SU-DHL-6 (cell line): Measurements from ENCODE around the gene SPAG4.

Source experiments
- H2AFZ ChIP-seq: fragments of 200-600 bp; sonication (generic); 2 replicates; pipeline ENCODE4 v1.6.1; 2014; ENCODE audit warnings: low read depth, mild to moderate bottlenecking, moderate library complexity, mixed read lengths, antibody characterized with exemption, low read length; ENCODE audit not compliant: severe bottlenecking
- H3F3A ChIP-seq: fragments of 200-600 bp; shearing (Covaris generic); 2 replicates; pipeline ENCODE4 v1.6.0; 2016; ENCODE audit warnings: antibody characterized with exemption, mild to moderate bottlenecking; ENCODE audit not compliant: insufficient read depth
- H3K27ac ChIP-seq: fragments of 200-600 bp; sonication (generic); 2 replicates; pipeline ENCODE4 v1.5.1; 2016; ENCODE audit warnings: low read depth, mild to moderate bottlenecking, low read length, moderate library complexity, mixed read lengths
- H3K27me3 ChIP-seq: fragments of 200-600 bp; sonication (generic), shearing (Covaris generic); 2 replicates; pipeline ENCODE4 v1.6.0; 2014; ENCODE audit warnings: mild to moderate bottlenecking, low read length
- H3K36me3 ChIP-seq: fragments of 200-600 bp; sonication (generic); 2 replicates; pipeline ENCODE4 v1.6.1; 2014; ENCODE audit warnings: mild to moderate bottlenecking, low read length, mixed read lengths
- H3K4me2 ChIP-seq: fragments of 300-600, 200-600 bp; shearing (Covaris generic), sonication (generic); 2 replicates; pipeline ENCODE4 v1.6.0; 2014; ENCODE audit warnings: low read length, low read depth, mild to moderate bottlenecking; ENCODE audit not compliant: poor library complexity, severe bottlenecking
- H3K4me3 ChIP-seq: fragments of 200-600 bp; sonication (generic); 2 replicates; pipeline ENCODE4 v1.5.1; 2014; ENCODE audit warnings: antibody characterized with exemption, low read length, mild to moderate bottlenecking, mixed read lengths; ENCODE audit not compliant: insufficient read depth, poor library complexity, severe bottlenecking
- H3K79me2 ChIP-seq: fragments of 200-600 bp; sonication (generic); 2 replicates; pipeline ENCODE4 v1.6.1; 2014; ENCODE audit warnings: mild to moderate bottlenecking, low read length, moderate library complexity; ENCODE audit not compliant: insufficient read depth
- H3K9ac ChIP-seq: fragments of 200-600 bp; sonication (generic); 2 replicates; pipeline ENCODE4 v1.7.0; 2014; ENCODE audit warnings: mild to moderate bottlenecking, low read length
- H3K9me2 ChIP-seq: fragments of 200-600 bp; sonication (generic); replicated peaks from 2 replicates; pipeline ENCODE4 v1.6.1; 2014; ENCODE audit warnings: low read length; ENCODE audit not compliant: insufficient read depth
- H3K9me3 ChIP-seq: fragments of 200-600 bp; sonication (generic); 2 replicates; pipeline ENCODE4 v1.6.1; 2014; ENCODE audit warnings: low read length, mixed read lengths; ENCODE audit not compliant: insufficient read depth
- H4K20me1 ChIP-seq: fragments of 200-600 bp; sonication (generic); 2 replicates; pipeline ENCODE4 v1.6.1; 2014; ENCODE audit warnings: low read depth, mild to moderate bottlenecking, antibody characterized with exemption, low read length, moderate library complexity, mixed read lengths
- EZH2phosphoT487 ChIP-seq: fragments of 200-600 bp; sonication (generic), shearing (Covaris generic); conservative IDR thresholded peaks from 2 replicates; pipeline ENCODE4 v1.6.1; 2018; ENCODE audit warnings: mild to moderate bottlenecking, antibody characterized with exemption, low read length, moderate library complexity, mixed read lengths
- TF ChIP-seq, protein P1 (sequence below): fragments of 200-600 bp; sonication (generic); IDR thresholded peaks from one replicate; pipeline ENCODE4 v1.5.1; 2017; ENCODE audit warnings: antibody characterized with exemption, mild to moderate bottlenecking, low read length, moderate library complexity; ENCODE audit not compliant: insufficient read depth, poor library complexity, severe bottlenecking

The SPAG4 gene

DNA sequence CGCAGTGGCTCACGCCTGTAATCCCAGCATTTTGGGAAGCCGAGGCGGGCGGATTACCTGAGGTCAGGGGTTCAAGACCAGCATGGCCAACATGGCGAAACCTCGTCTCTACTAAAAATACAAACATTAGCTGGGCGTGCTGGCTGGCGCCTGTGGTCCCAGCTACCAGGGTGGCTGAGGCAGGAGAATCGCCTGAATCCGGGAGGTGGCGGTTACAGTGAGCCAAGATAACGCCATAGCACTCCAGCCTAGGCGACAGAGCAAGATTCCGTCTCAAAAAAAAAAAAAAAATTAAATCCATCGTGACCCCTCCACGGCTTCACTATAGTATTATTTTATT is 50.3 kb downstream of the SPAG4 start:
- H3K9ac ChIP-seq = no peak overlapping the region
- no peaks in the 10 kb centered on the region for H3K27me3 ChIP-seq
- H3K36me3 ChIP-seq = 0 out of 2 replicates have a peak, but pooled peaks cover 3% of the 10 kb centered on the region
- no peak overlapping the region for H3K4me2 ChIP-seq
- no peaks in the 10 kb centered on the region for H3K9me3 ChIP-seq
- peaks cover 38% of the 10 kb centered on the region for H3K79me2 ChIP-seq
- peaks cover 25% of the 10 kb centered on the region for H4K20me1 ChIP-seq
- H3K4me3 ChIP-seq = no peak overlapping the region
- H3K27ac ChIP-seq = no peak overlapping the region
- H3F3A ChIP-seq = peaks cover 11% of the 10 kb centered on the region
- no peak overlapping the region for H2AFZ ChIP-seq
- no peaks in the 10 kb centered on the region for H3K9me2 ChIP-seq
- TF ChIP-seq, protein P1, sequence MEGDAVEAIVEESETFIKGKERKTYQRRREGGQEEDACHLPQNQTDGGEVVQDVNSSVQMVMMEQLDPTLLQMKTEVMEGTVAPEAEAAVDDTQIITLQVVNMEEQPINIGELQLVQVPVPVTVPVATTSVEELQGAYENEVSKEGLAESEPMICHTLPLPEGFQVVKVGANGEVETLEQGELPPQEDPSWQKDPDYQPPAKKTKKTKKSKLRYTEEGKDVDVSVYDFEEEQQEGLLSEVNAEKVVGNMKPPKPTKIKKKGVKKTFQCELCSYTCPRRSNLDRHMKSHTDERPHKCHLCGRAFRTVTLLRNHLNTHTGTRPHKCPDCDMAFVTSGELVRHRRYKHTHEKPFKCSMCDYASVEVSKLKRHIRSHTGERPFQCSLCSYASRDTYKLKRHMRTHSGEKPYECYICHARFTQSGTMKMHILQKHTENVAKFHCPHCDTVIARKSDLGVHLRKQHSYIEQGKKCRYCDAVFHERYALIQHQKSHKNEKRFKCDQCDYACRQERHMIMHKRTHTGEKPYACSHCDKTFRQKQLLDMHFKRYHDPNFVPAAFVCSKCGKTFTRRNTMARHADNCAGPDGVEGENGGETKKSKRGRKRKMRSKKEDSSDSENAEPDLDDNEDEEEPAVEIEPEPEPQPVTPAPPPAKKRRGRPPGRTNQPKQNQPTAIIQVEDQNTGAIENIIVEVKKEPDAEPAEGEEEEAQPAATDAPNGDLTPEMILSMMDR = no peak
- TF ChIP-seq EZH2phosphoT487 = no peak

DNA sequence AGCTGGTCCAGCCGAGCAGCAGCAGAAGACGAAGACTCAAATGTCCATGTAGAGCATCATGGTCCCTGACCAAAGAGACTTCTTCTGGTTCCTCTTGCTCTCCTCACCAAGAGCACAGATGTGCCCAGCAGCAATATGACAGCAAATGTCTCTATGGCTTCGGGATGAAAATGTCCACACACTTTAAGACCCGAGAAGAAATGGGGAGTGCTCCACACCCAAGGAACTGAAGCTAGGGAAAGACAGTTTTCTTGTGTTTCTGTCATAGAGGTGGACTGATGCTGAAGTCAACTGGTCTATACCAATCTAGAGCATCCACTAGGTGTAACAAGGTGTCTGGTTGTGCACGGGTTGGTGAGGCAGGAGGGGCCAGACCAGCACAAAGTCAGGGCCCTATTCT is 53.6 kb downstream of the SPAG4 start:
- H3K27me3 ChIP-seq = no peaks in the 10 kb centered on the region
- no peak overlapping the region for H3K27ac ChIP-seq
- no peaks in the 10 kb centered on the region for H3K9me2 ChIP-seq
- no peak overlapping the region for H3K4me3 ChIP-seq
- H3K9me3 ChIP-seq = no peaks in the 10 kb centered on the region
- no peaks in the 10 kb centered on the region for H4K20me1 ChIP-seq
- H3K79me2 ChIP-seq = peaks cover 5% of the 10 kb centered on the region
- 0 out of 2 replicates have a peak, but pooled peaks cover 3% of the 10 kb centered on the region for H3K36me3 ChIP-seq
- TF ChIP-seq, protein P1 = no peak
- no peak for TF ChIP-seq EZH2phosphoT487
- no peak overlapping the region for H2AFZ ChIP-seq
- peaks cover 11% of the 10 kb centered on the region for H3F3A ChIP-seq
- H3K4me2 ChIP-seq = no peak overlapping the region
- no peak overlapping the region for H3K9ac ChIP-seq

- Histone ChIP-seq H3K79me2 (peaks cover under 1% of the 10 kb centered on the region; the same call in 1 of the 2 replicates), H3K36me3 (0 out of 2 replicates have a peak, but pooled peaks cover 3% of the 10 kb centered on the region), H3K9me3 (no peaks in the 10 kb centered on the region), H3F3A (peaks cover 11% of the 10 kb centered on the region), H3K4me2 (no peak overlapping the region), H3K4me3 (no peak overlapping the region), H3K27me3 (no peaks in the 10 kb centered on the region), H2AFZ (no peak overlapping the region), H3K9me2 (no peaks in the 10 kb centered on the region), H3K27ac (no peak overlapping the region), H4K20me1 (no peaks in the 10 kb centered on the region), H3K9ac (no peak overlapping the region)
- TF ChIP-seq, protein P1 = no peak
- no peak for TF ChIP-seq EZH2phosphoT487
These were observed 54.1 kb downstream of the SPAG4 start for GRCh38 chr20:35669681-35670080.
